ENCODE data around the gene MCCC1.
A peak's percentile ranks its signal among the peaks of the same experiment; 100 is the strongest.
"Not testable (repeated sequence)": the region's sequence is repeated elsewhere in the genome, so short reads cannot be mapped to it uniquely, and the experiment has no call there.

MCCC1 gene

GRCh38 chr3:183038757-183039156, 60.5 kb downstream of the MCCC1 start:
- DNase-seq = no peak

- no peak for DNase-seq
Measured at GRCh38 chr3:183038221-183038620, 61.1 kb downstream of the MCCC1 start.

GRCh38 chr3:183033746-183034145, 65.5 kb downstream of the MCCC1 start:
- no peak for DNase-seq

- DNase-seq = no peak
Measured at GRCh38 chr3:183032880-183033555, 66.3 kb downstream of the MCCC1 start.

- no peak for DNase-seq
Measured at GRCh38 chr3:183031826-183032225, 67.5 kb downstream of the MCCC1 start.

GRCh38 chr3:183028416-183028815, 70.9 kb downstream of the MCCC1 start:
- no peak for DNase-seq

- no peak for DNase-seq
Measured at GRCh38 chr3:183027276-183027675, 72.0 kb downstream of the MCCC1 start.

- no peak for DNase-seq
Measured at GRCh38 chr3:183022936-183023516, 76.3 kb downstream of the MCCC1 start.

GRCh38 chr3:183018421-183019192, 80.7 kb downstream of the MCCC1 start:
- DNase-seq = no peak

GRCh38 chr3:183015185-183015584, 84.1 kb downstream of the MCCC1 start:
- DNase-seq = no peak

- no peak for DNase-seq
Measured at GRCh38 chr3:183013856-183014255, 85.4 kb downstream of the MCCC1 start.

GRCh38 chr3:183013074-183013473, 86.2 kb downstream of the MCCC1 start:
- DNase-seq = no peak

- DNase-seq = no peak
Measured at GRCh38 chr3:183008800-183009199, 90.5 kb downstream of the MCCC1 start.

- DNase-seq = no peak
Measured at GRCh38 chr3:183008303-183008702, 91.0 kb downstream of the MCCC1 start.

- no peak for DNase-seq
Measured at GRCh38 chr3:183006396-183007002, 92.8 kb downstream of the MCCC1 start.

GRCh38 chr3:182999767-183000166, 99.5 kb downstream of the MCCC1 start:
- no peak for DNase-seq

- not testable (repeated sequence) for DNase-seq
Measured at GRCh38 chr3:182993486-182994201, 105.7 kb downstream of the MCCC1 start.

- DNase-seq = no peak
Measured at GRCh38 chr3:182989566-182989965, 109.7 kb downstream of the MCCC1 start.

GRCh38 chr3:182986021-182986420, 113.3 kb downstream of the MCCC1 start:
- DNase-seq = no peak

- DNase-seq = no peak
Measured at GRCh38 chr3:182983876-182984275, 115.4 kb downstream of the MCCC1 start.

- DNase-seq = no peak
Measured at GRCh38 chr3:182981038-182981380, 118.3 kb downstream of the MCCC1 start.

GRCh38 chr3:182980204-182981037, 118.9 kb downstream of the MCCC1 start, which contains the start of gene DCUN1D1:
Gene DCUN1D1 (minus strand): TSS chr3:182980538. CDS start chr3:182980489, 49 bp downstream.
- peak; percentile 86 for DNase-seq
